DOHH2 (cell line): ENCODE data around the gene VNN1.

ENCODE experiments used
- H3F3A ChIP-seq: fragments of 200-600 bp; sonication (generic), shearing (Covaris generic); 2 replicates; pipeline ENCODE4 v1.6.0; 2016; ENCODE audit warnings: antibody characterized with exemption, mild to moderate bottlenecking; ENCODE audit not compliant: control insufficient read depth, insufficient read depth
- H3K27ac ChIP-seq: fragments of 200-600 bp; sonication (generic); 2 replicates; pipeline ENCODE4 v1.5.1; 2014; ENCODE audit warnings: low read depth, mild to moderate bottlenecking, low read length, moderate library complexity
- H3K27me3 ChIP-seq: fragments of 200-600 bp; sonication (generic); 2 replicates; pipeline ENCODE4 v1.6.1; 2014; ENCODE audit warnings: mild to moderate bottlenecking, low read length, mixed read lengths; ENCODE audit not compliant: control insufficient read depth
- H3K36me3 ChIP-seq: fragments of 200-600 bp; sonication (generic); 2 replicates; pipeline ENCODE4 v1.6.1; 2014; ENCODE audit warnings: mild to moderate bottlenecking, low read length, moderate library complexity, mixed read lengths; ENCODE audit not compliant: control insufficient read depth
- H3K4me1 ChIP-seq: fragments of 200-600 bp; sonication (generic); 2 replicates; pipeline ENCODE4 v1.6.1; 2014; ENCODE audit warnings: mild to moderate bottlenecking, low read length, mixed read lengths; ENCODE audit not compliant: control insufficient read depth
- H3K4me2 ChIP-seq: fragments of 200-600 bp; sonication (generic); 2 replicates; pipeline ENCODE4 v1.6.0; 2014; ENCODE audit warnings: mild to moderate bottlenecking, low read length, moderate library complexity
- H3K4me3 ChIP-seq: fragments of 200-600 bp; sonication (generic); 2 replicates; pipeline ENCODE4 v1.5.1; 2014; ENCODE audit warnings: mild to moderate bottlenecking, low read length, mixed read lengths
- H3K79me2 ChIP-seq: fragments of 200-600 bp; sonication (generic); 2 replicates; pipeline ENCODE4 v1.6.1; 2014; ENCODE audit warnings: mild to moderate bottlenecking, low read length, mixed read lengths; ENCODE audit not compliant: control insufficient read depth
- H3K9me2 ChIP-seq: fragments of 200-600 bp; sonication (generic); replicated peaks from 2 replicates; pipeline ENCODE4 v1.6.1; 2014; ENCODE audit warnings: mild to moderate bottlenecking, low read length, mixed read lengths; ENCODE audit not compliant: control insufficient read depth
- H3K9me3 ChIP-seq: fragments of 200-600 bp; sonication (generic); 2 replicates; pipeline ENCODE4 v1.6.1; 2014; ENCODE audit warnings: antibody characterized with exemption, low read length, mixed read lengths; ENCODE audit not compliant: control insufficient read depth, insufficient read depth
- H4K20me1 ChIP-seq: fragments of 200-600 bp; sonication (generic); 2 replicates; pipeline ENCODE4 v1.6.0; 2014; ENCODE audit warnings: low read depth, mild to moderate bottlenecking, antibody characterized with exemption, low read length, moderate library complexity; ENCODE audit not compliant: control insufficient read depth, insufficient read depth
- CTCF ChIP-seq: fragments of 200-600 bp; sonication (generic); IDR thresholded peaks from one replicate; pipeline ENCODE4 v1.5.1; 2014; ENCODE audit warnings: antibody characterized with exemption, mild to moderate bottlenecking, low read depth, low read length; ENCODE audit not compliant: poor library complexity, severe bottlenecking
- EZH2phosphoT487 ChIP-seq: fragments of 200-600 bp; sonication (generic); IDR thresholded peaks from 2 replicates; pipeline ENCODE4 v1.6.1; 2017; ENCODE audit warnings: borderline replicate concordance, mild to moderate bottlenecking, antibody characterized with exemption, low read length, moderate library complexity, mixed read lengths

VNN1 gene

GRCh38 chr6:132675002-132675401 lies 38.9 kb downstream of the VNN1 start:
- H3K4me1 ChIP-seq = peaks cover 15% of the 10 kb centered on the region
- no peaks in the 10 kb centered on the region for H3F3A ChIP-seq
- H3K27ac ChIP-seq = no peak overlapping the region
- no peaks in the 10 kb centered on the region for H3K27me3 ChIP-seq
- no peaks in the 10 kb centered on the region for H3K9me3 ChIP-seq
- no peaks in the 10 kb centered on the region for H3K9me2 ChIP-seq
- no peak overlapping the region for H3K4me2 ChIP-seq
- no peak for TF ChIP-seq EZH2phosphoT487
- TF ChIP-seq CTCF = no peak
- no peaks in the 10 kb centered on the region for H4K20me1 ChIP-seq
- H3K79me2 ChIP-seq = no peaks in the 10 kb centered on the region
- H3K4me3 ChIP-seq = no peak overlapping the region
- no peaks in the 10 kb centered on the region for H3K36me3 ChIP-seq

GRCh38 chr6:132673376-132674094 lies 40.3 kb downstream of the VNN1 start:
- no peaks in the 10 kb centered on the region for H3K9me2 ChIP-seq
- H3K9me3 ChIP-seq = no peaks in the 10 kb centered on the region
- H3K4me3 ChIP-seq = no peak overlapping the region
- H3F3A ChIP-seq = no peaks in the 10 kb centered on the region
- H3K27ac ChIP-seq = no peak overlapping the region
- H3K4me1 ChIP-seq = peaks cover 9% of the 10 kb centered on the region
- H3K4me2 ChIP-seq = no peak overlapping the region
- TF ChIP-seq EZH2phosphoT487 (no peak), CTCF (no peak)
- H3K27me3 ChIP-seq = no peaks in the 10 kb centered on the region
- no peaks in the 10 kb centered on the region for H3K36me3 ChIP-seq
- H4K20me1 ChIP-seq = no peaks in the 10 kb centered on the region
- no peaks in the 10 kb centered on the region for H3K79me2 ChIP-seq

- Histone ChIP-seq H3K9me3 (no peaks in the 10 kb centered on the region), H3K27ac (no peak overlapping the region), H3K36me3 (no peaks in the 10 kb centered on the region), H3K4me2 (no peak overlapping the region), H4K20me1 (no peaks in the 10 kb centered on the region), H3K79me2 (no peaks in the 10 kb centered on the region), H3K4me3 (no peak overlapping the region), H3F3A (no peaks in the 10 kb centered on the region), H3K27me3 (no peaks in the 10 kb centered on the region), H3K9me2 (no peaks in the 10 kb centered on the region), H3K4me1 (peaks cover 9% of the 10 kb centered on the region)
- TF ChIP-seq EZH2phosphoT487 (no peak), CTCF (no peak)
These were observed 42.6 kb downstream of the VNN1 start for GRCh38 chr6:132671295-132671694.
